K562 treated with DMSO at 1 percent for 12 hours (cell line): ENCODE data around the gene HHAT. TPM values are rescaled to one million over a fixed set of nuclear protein-coding genes. Genes with fewer than 3 reads are reported as not detected.

Experiments used
- total RNA-seq: library from RNA; unstranded; fragments of 300-600 nt; gene quantifications from 2 replicates; pipeline ENCODE4 v1.2.3, GENCODE V29; 2022; ENCODE audit not compliant: insufficient read depth

HHAT gene
- total RNA-seq: not detected in 2 replicates

DNA sequence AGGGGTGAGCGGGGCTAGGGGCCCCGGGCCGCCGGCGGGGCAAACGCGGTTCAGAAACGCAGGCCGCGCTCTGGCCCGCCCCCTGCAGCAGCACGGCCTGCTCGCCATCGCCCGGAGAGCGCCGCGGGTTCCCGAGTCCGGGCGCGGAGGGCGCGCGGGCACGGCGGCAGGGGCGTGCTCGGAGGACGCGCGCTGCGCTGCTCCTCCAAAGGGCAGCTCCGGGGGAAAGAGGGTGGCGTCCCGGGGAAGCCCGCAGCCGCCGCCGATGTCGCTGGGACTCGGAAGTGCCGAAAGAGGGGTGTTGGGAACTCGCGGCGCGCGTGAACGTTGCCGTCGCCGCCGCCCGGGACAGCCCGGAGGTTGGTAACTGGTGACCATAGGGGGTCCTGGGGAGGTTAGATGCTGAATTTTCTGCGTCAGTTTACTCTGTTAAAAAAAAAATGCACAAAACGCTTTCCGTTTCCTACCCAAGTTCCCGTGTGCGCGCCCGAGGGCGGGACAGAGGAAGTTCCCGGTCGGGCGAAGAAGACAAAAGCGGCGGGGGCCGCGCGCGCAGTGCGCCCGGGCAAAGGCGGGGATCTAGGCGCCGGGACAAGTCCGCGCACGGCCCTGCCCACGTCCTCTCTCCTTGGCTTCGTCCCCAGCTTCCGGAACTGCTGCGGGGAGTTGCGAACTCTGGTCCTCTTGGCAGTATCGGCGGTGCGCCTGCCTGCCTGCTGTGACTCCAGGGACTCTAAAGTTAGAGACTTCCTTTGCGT, at the start of gene HHAT:
Gene HHAT (plus strand): TSS at position 157 of the 758 bp plus-strand sequence. CDS start 20,074 bp downstream, outside the sequence.

Other genes with a start within 250 kb of the HHAT start
- gene SERTAD4, start 96.1 kb upstream of the HHAT start, total RNA-seq: not detected in 2 replicates